ENCODE data around the gene PAWR.

- TF ChIP-seq POLR2AphosphoS5 (IDR thresholded peaks at IDR 0.05; ENCODE audit: borderline replicate concordance, low read depth, low read length) (no peak), EZH2 (IDR thresholded peaks at IDR 0.05) (no peak)
Observed at GRCh38 chr12:79652521-79652920, 38.2 kb downstream of the PAWR start.
